SK-N-MC (cell line): ENCODE results near the gene CLSTN1.

Experiments
- EZH2 ChIP-seq: fragments of 200-600 bp; sonication (generic); IDR thresholded peaks from one replicate; pipeline ENCODE4 v1.6.1; 2017; ENCODE audit warnings: antibody characterized with exemption
- POLR2AphosphoS5 ChIP-seq: IDR thresholded peaks from 2 replicates; pipeline ENCODE4 v1.6.1; 2012; ENCODE audit warnings: mild to moderate bottlenecking, low read depth, low read length, borderline replicate concordance

DNA sequence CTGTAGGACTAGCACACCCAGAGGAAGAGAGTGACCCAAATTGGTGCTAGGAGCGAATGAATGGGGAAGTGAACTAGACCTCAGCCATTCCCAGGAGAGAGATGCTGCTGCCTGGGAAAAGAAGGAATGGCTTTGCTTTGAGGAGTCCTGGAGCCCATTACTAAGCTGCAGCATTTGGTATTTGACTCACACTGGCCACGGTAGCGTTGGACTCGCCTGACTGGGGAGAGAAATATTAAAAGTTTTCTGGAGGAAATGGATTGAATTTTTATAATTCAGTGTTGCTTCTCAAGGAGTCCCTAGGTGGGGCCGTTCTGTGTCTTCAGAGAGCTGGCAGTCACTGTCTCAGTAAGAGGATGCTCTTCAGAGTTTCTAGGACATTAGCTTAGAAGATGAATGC, 132.1 kb downstream of the CLSTN1 start:
- no peak for TF ChIP-seq EZH2
- TF ChIP-seq POLR2AphosphoS5, result no peak
